Measurements from ENCODE around the gene TAS2R43.
"Not testable (repeated sequence)": the region's sequence is repeated elsewhere in the genome, so short reads cannot be mapped to it uniquely, and the experiment has no call there.

TAS2R43 gene

DNA sequence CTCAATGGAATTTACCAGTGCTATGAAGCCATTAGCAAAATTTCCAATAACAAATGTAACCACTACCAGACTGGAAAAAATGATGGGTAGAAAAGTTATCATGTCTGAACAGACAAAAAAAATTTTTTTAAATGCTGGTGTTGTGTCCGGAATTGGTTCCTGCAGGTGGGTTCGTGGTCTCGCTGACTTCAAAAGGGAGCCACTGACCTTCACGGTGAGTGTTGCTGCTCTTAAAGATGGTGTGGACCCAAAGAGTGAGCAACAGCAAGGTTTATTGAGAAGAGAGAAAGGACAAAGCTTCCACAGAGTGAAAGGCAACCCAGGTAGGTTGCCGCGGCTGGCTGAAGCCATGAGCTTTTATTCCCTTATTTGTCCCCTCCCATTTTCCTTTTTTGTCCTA lies at the start of gene TAS2R43:
TSS of gene TAS2R43 (minus strand) at position 186 of the 400 bp plus-strand sequence. CDS start at position 102, 84 bp downstream.
- no peak for DNase-seq (ENCODE audit: low read depth)

GRCh38 chr12:11136075-11136474 lies 44.0 kb upstream of the TAS2R43 start:
- no peak for DNase-seq (ENCODE audit: low read depth)

GRCh38 chr12:11134305-11134704 lies 42.2 kb upstream of the TAS2R43 start, which contains the start of gene TAS2R30:
Gene TAS2R30 (minus strand): TSS chr12:11134644. CDS start chr12:11134244, 400 bp downstream.
- DNase-seq (ENCODE audit: low read depth), result no peak

DNA sequence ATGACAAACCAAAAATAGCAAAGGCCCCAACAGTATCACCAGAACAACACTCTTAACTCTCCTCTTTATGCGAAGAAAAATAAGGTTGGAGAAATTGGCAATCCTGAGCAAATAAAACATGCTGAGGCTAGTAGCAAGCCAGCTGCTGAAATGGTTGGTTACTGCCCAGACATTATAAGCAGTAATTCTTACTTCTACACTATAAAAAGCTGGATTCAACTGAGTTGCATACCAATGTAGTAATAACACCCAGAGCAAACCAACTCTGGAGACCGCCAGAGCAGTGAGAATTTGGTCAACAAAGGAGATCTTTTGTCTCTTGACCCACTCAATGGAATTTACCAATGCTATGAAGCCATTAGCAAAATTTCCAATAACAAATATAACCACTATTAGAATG lies 41.7 kb upstream of the TAS2R43 start:
- no peak for DNase-seq (ENCODE audit: low read depth)

DNA sequence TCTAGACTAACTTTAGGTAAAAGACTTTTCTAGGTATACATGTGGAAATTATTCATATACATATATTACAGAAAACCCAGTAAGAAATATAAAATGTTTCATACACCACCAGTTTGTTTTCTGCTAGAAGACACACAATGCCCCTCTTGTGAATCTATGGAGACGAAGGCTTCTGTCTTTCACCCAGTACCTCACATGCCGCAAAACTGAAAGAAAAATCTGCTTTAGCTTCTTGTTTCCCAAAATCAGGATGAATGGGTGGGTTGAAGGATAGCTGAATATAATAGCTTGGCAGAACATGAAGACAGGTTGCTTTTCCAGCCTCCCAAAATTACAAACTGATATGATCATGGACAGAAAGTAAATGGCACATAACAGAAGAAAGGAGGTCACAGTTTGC lies 41.0 kb upstream of the TAS2R43 start:
- no peak for DNase-seq (ENCODE audit: low read depth)

- no peak for DNase-seq (ENCODE audit: low read depth)
Observed at GRCh38 chr12:11130999-11131398, 38.9 kb upstream of the TAS2R43 start.

DNA sequence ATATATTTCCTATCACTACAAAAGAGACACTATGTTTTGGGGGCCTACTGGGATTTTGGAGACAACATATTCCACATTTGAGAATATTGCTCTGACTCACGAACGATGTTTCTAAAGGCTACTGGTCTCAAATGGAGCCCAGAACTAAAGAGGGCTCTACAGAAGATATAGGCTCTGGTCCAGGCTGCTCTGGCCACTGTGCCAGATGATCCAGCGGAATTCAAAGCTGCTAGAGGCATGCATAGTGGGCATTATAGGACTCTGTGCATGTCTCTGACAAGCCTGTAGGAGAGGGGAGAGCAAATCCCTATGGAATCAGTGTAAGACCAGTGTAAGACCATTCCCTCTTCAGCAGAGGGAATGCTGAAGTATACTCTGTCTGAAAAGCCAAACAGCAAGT lies 38.3 kb upstream of the TAS2R43 start:
- DNase-seq (ENCODE audit: low read depth), result no peak

- DNase-seq (ENCODE audit: low read depth), result not testable (repeated sequence)
Observed at GRCh38 chr12:11114130-11114529, 22.0 kb upstream of the TAS2R43 start.

DNA sequence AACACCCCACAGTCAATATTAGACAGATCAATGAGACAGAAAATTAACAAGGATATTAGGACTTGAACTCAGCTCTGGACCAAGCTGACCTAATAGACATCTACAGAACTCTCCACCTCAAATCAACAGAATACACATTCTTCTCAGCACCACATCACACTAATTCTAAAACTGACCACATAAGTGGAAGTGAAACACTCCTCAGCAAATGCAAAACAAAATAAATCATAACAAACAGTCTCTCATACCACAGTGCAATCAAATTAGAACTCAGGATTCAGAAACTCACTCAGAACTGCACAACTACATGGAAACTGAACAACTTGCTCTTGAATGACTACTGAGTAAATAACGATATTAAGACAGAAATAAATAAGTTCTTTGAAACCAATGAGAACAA lies 19.1 kb upstream of the TAS2R43 start:
- DNase-seq (ENCODE audit: low read depth), result not testable (repeated sequence)

GRCh38 chr12:11108862-11109261 lies 16.7 kb upstream of the TAS2R43 start:
- no peak for DNase-seq (ENCODE audit: low read depth)

- no peak for DNase-seq (ENCODE audit: low read depth)
Observed at GRCh38 chr12:11107719-11108118, 15.6 kb upstream of the TAS2R43 start.

- DNase-seq (ENCODE audit: low read depth), result no peak
Observed at GRCh38 chr12:11106288-11106687, 14.2 kb upstream of the TAS2R43 start.

DNA sequence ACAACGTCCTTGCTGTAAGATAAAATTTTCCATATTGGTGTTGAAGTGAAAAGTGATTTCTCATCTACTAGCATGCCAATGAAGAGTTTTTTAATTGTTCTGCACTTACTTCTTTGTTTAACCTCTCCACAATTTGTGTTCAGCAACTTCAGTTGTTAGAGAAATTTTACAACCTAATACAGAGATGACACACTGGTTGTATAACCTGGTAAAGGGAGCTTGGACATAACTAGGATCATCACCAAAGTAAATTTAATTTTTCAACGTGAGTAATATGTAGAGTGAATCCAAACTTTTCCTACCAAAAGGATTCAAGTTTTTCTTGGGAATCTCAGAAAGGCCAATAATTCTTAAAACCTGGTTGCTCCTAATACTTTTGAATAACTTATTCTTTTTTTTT lies 13.4 kb upstream of the TAS2R43 start:
- no peak for DNase-seq (ENCODE audit: low read depth)

- DNase-seq (ENCODE audit: low read depth), result not testable (repeated sequence)
Observed at GRCh38 chr12:11094910-11095309, 2.8 kb upstream of the TAS2R43 start.

DNA sequence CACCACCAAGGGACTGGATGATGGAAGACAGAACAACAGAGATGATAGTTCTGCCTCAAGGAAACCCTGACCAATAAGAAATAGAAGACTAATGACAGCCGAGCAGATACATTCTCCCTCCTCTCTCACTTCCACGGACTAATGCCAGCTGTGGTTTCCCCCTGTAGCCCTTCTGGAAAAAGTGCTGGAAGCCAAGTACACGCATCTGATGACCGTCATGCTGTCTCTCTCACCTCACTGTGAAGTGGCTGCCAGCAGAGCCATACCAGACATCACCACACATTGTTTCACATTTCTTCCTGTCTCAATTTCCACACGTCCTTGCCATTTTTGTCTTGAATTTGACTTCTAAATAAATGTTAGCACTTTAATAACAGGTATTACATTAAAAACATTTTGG lies 2.9 kb downstream of the TAS2R43 start:
- no peak for DNase-seq (ENCODE audit: low read depth)

- DNase-seq (ENCODE audit: low read depth), result peak; percentile 73
Observed at GRCh38 chr12:11085419-11085818, 6.7 kb downstream of the TAS2R43 start.

GRCh38 chr12:11081987-11082386 lies 10.1 kb downstream of the TAS2R43 start:
- DNase-seq (ENCODE audit: low read depth), result no peak

- no peak for DNase-seq (ENCODE audit: low read depth)
Observed at GRCh38 chr12:11078246-11078645, 13.9 kb downstream of the TAS2R43 start.

DNA sequence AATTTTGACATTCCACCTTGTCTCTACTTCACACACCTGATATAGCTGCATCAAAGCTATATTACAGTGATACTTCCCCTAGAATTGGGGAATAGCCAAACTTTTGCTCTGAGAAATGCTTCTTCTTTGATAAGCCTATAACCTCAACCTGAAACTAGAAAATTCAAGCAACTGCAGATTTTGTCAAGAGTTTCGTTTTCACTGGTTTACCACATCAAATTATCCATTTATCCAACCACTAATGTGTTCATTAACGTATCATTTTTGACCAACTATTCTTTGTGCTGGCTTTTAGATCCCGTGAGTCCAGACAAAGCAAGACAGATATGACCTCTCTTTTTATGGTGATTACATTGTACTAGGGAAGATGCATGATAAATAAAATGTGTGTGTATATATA lies 16.5 kb downstream of the TAS2R43 start:
- DNase-seq (ENCODE audit: low read depth), result no peak

DNA sequence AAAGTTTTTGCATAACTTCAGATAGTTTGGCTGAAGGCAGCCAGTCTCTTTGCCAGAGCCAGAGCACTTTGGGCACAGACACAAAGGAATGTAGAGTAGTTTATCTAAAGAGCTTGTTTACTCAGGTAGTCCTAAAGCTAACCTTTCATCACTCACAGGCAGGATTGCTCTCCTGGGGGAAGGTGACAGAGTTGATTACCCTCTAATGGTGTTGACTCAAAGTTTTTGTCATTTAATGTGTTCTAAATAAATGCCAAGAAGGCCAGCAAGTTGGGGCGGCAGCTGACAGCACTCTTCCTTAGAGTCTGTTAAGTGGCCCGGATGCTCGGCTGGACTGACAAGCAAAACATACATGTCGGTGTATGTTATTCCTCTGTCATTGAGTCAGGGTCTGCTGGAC lies 20.7 kb downstream of the TAS2R43 start:
- DNase-seq (ENCODE audit: low read depth), result no peak

DNA sequence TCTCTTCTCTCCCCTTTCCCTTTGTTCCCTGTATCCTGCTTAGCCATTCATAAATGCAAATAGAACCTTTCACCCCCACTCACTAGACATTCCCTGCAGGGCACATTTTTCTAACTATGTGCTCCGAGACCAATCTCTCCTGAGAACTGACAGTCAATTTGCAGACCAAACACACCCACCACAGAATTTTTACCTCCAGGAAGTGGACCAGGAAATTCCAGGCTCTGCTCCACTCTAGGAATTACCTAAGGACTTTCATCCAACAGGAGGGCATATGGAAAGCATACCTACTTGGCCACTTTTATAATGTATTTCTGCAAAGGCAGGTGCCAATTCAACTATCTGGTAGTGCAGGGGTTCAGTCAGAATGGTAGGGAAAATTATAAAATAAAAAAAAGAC lies 21.1 kb downstream of the TAS2R43 start:
- DNase-seq (ENCODE audit: low read depth), result no peak

GRCh38 chr12:11069854-11070365 lies 22.2 kb downstream of the TAS2R43 start:
- DNase-seq (ENCODE audit: low read depth), result no peak

GRCh38 chr12:11067514-11067913 lies 24.6 kb downstream of the TAS2R43 start:
- no peak for DNase-seq (ENCODE audit: low read depth)

GRCh38 chr12:11062194-11062593 lies 29.9 kb downstream of the TAS2R43 start, which contains the start of gene TAS2R46:
Gene TAS2R46 (minus strand): TSS chr12:11062294. CDS start chr12:11062294, 0 bp downstream.
- not testable (repeated sequence) for DNase-seq (ENCODE audit: low read depth)

Measured in ELR (cell line).